HG03575 (cell line): Measurements from ENCODE around the gene LYAR.

Experiments
- ATAC-seq: cut with Tn5 transposase; IDR thresholded peaks from one replicate; pipeline ENCODE4 v1.9.1; 2021; ENCODE audit not compliant: unreplicated experiment, insufficient number of reproducible peaks, low FRiP score; ENCODE audit errors: extremely low read depth

LYAR gene

GRCh38 chr4:4317496-4318232 is 27.7 kb upstream of the LYAR start:
- no peak for ATAC-seq

- ATAC-seq, result no peak
Observed at GRCh38 chr4:4316150-4316495, 26.2 kb upstream of the LYAR start.

DNA sequence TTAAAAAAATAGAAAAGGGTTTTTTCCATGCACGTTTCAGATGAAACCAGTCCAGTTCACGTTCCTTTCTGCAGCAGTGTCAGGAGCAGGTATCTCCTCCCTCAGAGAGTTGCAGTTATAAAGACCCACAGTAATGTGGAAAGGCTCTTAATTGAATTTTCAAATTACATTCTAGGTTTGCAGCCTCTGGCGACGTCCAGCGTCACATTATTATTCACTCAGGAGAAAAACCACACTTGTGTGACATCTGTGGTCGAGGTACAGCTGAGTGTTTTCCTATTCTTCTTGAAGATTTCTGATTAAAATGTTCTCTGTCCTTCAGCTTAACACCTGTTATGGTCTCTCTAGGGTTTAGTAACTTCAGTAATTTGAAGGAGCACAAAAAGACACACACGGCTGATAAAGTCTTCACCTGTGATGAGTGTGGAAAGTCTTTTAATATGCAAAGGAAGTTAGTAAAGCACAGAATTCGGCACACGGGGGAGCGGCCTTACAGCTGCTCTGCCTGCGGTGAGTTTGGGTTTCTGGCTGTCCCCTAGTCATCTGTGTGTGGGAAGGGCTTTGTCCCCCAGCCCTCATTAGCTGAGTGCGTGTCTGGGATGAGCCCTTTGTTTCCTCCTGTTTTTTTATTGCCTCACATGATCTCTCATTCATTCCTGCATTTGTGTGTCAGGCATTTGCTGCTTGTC is 25.7 kb upstream of the LYAR start:
- no peak for ATAC-seq

- no peak for ATAC-seq
Observed at GRCh38 chr4:4311193-4311592, 21.2 kb upstream of the LYAR start.

GRCh38 chr4:4308800-4309441 is 19.0 kb upstream of the LYAR start:
- no peak for ATAC-seq

DNA sequence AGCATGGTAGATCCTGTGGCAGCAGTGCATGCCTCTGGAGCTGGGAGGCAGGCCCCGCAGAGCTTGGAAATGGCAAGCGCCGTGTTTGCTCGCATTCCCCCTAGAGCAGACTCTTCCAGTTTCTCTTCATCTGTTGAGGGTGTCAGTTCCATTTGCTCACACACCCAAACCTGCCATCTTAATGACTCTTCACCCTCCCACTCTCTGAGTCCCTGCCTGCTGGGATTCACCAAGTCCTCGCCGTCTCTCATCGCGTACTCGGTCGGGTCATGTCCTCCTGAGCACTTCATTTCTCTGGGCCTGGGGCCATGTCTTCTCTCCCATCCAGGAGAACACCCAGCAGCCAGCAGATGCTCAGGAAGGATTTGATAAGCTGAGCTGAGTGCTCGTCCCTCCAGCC is 17.0 kb upstream of the LYAR start:
- no peak for ATAC-seq

DNA sequence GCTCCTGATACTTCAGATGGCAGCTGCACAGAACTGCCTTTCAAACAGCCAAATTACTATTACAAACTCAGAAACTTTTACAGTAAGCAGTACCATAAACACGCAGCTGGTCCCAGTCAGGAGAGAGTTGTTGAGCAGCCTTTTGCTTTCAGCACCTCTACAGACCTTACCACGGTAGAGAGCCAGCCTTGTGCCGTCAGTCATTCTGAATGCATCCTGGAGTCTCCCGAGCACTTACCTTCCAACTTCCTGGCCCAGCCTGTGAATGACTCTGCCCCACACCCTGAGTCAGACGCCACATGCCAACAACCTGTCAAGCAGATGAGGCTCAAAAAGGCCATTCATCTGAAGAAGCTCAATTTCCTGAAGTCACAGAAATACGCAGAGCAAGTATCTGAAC is 12.5 kb upstream of the LYAR start:
- no peak for ATAC-seq

- no peak for ATAC-seq
Observed at GRCh38 chr4:4302001-4302400, 12.0 kb upstream of the LYAR start.

- ATAC-seq, result no peak
Observed at GRCh38 chr4:4299006-4299405, 9.1 kb upstream of the LYAR start.

DNA sequence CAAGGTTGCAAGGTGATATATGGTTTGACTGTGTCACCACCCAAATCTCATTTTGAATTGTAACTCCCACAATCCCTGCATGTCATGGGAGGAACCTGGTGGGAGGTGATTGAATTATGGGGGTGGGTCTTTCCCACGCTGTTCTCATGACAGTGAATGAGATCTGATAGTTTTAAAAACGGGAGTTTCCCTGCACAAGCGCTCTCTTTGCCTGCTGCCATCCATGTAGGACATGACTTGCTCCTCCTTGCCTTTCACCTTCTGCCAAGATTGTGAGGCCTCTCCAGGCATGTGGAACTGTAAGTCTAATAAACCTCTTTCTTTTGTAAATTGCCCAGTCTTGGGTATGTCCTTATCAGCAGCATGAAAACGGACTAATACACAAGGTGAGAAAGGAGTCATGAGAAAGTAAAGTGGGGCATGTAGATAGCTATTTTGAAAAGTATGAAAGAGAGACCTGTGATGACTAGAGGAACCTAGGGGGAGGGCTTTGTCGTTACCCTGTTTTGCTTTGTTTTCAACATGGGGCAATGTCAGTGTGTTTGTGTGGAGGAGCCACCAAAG is 6.4 kb upstream of the LYAR start:
- ATAC-seq, result no peak

DNA sequence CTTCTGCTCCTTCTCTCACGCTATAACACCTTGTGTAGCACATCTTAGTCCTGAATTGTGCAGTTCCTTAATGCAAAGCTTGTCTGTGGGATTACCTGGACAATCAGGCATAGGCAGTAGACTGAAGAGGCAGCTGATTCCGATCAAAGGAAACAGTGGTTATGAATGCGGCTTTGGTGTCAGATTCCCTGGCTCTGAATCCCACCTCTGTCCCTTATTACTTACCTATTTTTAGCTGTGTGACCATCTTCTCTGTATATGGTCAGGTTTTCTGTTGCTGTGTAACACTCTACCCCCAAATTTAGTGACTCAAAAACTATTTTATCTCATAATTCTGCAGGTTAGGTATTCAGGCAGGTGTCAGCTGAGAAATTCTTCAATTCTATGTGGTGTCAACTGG is 3.3 kb upstream of the LYAR start:
- ATAC-seq, result no peak

- no peak for ATAC-seq
Observed at GRCh38 chr4:4289597-4289940, 385 bp downstream of the LYAR start.

GRCh38 chr4:4289055-4289454 is 899 bp downstream of the LYAR start:
- ATAC-seq, result no peak

DNA sequence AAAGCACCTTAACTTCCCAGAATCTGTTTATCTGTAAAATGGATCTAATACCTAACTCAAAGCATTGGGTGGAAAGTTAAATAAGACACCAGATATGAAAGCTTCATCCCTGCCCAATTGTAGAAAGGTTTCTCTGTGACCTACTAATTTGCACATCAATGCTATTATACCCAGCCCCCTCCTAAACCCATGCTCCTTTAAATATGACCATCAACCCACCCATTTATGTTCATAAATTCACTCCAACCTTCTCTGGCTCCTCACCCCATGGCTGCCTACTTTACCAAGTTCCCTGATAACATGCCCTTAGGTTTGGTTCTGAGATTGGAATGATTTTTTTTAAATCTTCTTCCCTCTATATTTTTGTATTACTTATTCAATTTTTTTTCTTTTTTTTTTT is 1.9 kb downstream of the LYAR start:
- ATAC-seq, result no peak

DNA sequence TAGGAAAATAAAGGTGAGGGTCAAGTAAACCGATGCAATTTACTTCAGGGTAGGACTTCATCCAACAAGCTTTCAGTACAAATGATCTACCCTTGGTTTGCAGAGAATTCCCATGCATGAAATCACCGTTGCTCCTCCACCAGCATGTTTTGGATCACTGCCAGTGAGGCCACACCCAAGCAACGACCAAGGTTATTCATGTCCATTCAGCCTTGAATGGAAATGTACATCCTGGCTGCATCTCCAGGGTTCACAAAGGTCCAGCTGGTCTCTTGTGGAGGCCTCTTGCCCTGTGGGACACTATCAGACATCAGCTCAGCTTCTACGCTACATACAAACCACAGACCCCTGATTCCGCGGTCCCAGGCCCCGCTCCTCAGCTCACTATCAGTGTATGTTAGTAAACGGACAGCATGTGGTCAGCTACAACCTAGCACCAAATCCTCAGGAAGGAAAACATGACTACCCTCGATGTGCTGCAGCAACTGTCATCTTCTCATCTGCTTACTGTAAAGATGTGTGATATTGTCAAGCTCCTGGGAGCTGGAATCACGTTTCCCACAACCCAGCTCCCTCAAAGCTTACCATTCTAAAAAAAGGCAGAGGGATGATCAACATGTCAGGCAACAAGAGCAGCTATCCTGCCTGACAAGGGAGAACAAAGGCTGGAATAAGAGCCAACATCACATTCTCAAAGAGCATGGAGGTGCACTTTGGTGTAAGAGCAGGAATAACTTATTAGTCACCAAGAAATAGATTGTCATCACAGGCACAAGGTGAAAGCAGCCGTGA is 4.9 kb downstream of the LYAR start:
- no peak for ATAC-seq

DNA sequence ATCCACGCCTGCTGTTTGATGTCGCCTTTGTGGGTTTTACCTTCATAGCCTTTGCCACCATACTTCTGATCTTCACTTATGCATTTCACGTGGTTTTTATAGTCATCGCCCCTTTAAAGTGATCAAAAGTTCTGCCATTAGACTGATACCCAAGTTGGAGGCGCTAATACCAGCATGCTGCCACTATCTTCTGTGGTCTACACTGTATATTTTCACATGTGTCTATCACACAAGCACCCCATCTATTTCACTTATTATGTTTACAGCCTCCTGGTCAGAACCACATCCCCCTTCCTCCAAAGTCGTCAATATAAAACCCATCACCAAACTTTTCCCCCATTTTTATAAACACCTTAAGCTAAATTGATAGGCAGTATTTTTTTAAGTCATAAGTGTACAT is 8.2 kb downstream of the LYAR start:
- no peak for ATAC-seq

- no peak for ATAC-seq
Observed at GRCh38 chr4:4277531-4277930, 12.4 kb downstream of the LYAR start.

DNA sequence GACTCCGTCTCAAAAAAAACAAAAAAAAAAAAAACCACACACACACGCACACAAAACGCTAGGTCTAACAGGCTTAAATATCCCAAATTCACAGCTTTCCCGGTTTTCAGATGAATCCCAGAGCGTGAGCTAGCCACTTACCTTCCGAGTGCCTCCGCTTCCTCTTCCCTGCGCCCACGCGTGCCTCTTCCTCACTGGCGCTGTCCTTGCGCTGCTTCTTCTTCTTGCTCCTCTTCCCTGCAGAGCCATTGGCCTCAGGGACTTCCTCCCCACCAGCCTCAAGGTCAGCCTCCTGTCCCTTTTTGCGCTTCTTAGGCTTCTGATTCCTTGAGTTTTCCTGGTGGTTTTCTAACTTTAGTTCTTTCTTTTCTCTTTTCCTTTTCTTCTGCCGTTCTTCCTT is 15.7 kb downstream of the LYAR start:
- ATAC-seq, result no peak

DNA sequence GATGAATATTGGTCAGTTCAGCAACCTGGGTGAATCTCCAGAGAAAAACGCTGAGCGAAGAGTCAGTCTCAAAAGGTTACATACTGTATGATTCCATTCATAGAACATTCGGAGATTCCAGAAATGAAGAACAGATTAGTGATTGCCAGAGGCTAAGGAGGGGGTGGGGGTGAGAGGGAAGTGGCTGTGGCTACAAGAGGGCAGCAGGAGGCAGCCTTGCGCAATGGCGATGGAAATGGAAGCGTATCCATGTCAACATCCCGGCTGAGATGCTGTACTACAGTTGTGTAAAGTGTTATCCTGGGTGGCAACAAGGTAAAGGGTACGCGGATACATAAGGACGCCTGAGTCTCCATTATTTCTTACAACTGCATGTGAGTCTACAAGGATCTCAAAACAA is 18.0 kb downstream of the LYAR start:
- ATAC-seq, result no peak

DNA sequence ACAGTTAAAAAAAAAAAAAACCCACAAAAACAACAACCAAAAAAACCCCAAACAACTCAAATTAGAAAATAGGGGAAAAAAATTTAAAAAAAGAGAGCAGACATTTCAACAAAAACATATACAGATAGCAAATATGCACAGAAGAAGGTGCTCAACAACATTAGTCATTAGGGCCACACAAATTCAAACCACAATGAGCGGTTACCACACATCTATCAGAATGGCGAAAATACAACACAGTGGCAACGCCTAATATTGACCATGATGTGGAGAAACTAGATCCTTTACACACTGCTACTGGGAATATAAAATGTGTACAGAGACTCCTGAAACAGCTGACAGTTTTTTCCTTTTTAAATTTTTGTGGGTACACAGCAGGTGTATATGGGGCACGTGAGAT is 19.4 kb downstream of the LYAR start:
- ATAC-seq, result no peak
